Effector memory CD8-positive, alpha-beta T cell (primary cell): ENCODE data around the gene SDHAF1.
A peak's percentile ranks its signal among the peaks of the same experiment; 100 is the strongest.
"Not testable (repeated sequence)": the region's sequence is repeated elsewhere in the genome, so short reads cannot be mapped to it uniquely, and the experiment has no call there.

Experiments
- ATAC-seq: fragments of 150-1000 bp; cut with Tn5 transposase; replicated peaks from 2 replicates; pipeline ENCODE4 v1.10.0; 2021; ENCODE audit warnings: mild to moderate bottlenecking, moderate library complexity
- DNase-seq, 3 experiments: peaks; one replicate each; pipeline ENCODE4 v3.0.0; 2021
- H3K27ac Mint-ChIP-seq, 2 donors: one replicate each; pipeline ENCODE4 v1.8.0; 2022; ENCODE audit warnings: mild to moderate bottlenecking in 2 of 2, mixed read lengths in 2 of 2, moderate library complexity in 2 of 2
- H3K27me3 Mint-ChIP-seq, 2 donors: one replicate each; pipeline ENCODE4 v1.8.0; 2022; ENCODE audit warnings: mixed read lengths in 2 of 2
- H3K36me3 Mint-ChIP-seq: one replicate; pipeline ENCODE4 v1.8.0; 2022; ENCODE audit warnings: mild to moderate bottlenecking, moderate library complexity, mixed read lengths; ENCODE audit not compliant: insufficient read depth
- H3K4me1 Mint-ChIP-seq, 2 donors: one replicate each; pipeline ENCODE4 v1.8.0; 2022; ENCODE audit warnings: low read depth in 2 of 2, mixed read lengths in 2 of 2
- H3K4me3 Mint-ChIP-seq, 2 donors: one replicate each; pipeline ENCODE4 v1.8.0; 2022; ENCODE audit warnings: mild to moderate bottlenecking in 2 of 2, mixed read lengths in 2 of 2, moderate library complexity in 2 of 2
- H3K9me3 Mint-ChIP-seq, 2 donors: one replicate each; pipeline ENCODE4 v1.8.0; 2022; ENCODE audit warnings: mixed read lengths in 2 of 2
- total RNA-seq, 9 experiments: gene quantifications; one replicate each; lab custom pipeline; 2026; lab: John Stamatoyannopoulos, UW

SDHAF1 gene, protein sequence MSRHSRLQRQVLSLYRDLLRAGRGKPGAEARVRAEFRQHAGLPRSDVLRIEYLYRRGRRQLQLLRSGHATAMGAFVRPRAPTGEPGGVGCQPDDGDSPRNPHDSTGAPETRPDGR
- total RNA-seq, result 4.7 to 16.6 (median 14.2) reads per million in 9 experiments

DNA sequence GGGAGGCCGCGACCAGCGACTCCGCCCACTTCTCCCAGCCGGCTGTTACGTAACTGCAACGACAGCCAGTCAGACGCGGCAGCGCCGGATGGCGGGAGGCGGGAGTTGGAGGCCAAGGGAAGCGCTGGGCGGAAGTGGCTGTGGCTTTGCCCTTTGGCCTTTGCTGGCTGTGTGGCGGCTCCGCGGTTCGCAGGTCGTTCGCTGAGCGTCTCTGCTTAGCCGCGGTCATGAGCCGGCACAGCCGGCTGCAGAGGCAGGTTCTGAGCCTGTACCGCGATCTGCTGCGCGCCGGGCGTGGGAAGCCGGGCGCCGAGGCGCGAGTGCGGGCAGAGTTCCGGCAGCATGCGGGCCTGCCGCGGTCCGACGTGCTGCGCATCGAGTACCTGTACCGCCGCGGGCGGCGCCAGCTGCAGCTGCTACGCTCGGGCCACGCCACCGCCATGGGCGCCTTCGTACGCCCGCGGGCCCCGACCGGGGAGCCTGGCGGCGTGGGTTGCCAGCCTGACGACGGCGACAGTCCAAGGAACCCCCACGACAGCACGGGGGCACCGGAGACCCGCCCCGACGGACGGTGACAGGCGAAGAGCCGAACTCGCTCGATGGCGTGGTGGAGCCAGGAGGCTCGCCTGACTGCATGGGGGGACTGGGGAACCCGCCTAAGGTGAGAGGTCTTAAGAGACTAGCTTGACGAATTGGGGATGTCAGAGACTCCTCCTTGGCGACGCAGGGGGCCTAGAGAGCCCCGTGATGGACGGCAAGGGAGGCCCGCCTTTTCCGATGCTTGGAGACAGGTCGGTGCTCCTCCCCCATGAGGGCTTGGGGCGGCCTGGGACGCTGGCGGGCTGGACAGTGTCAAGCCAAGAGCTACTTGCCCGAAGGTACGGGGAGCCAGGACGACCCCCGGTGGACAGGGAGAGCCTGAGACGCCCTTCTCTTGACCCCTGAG, at the start of gene SDHAF1:
Gene SDHAF1, plus strand, starts transcription at position 141 of the 946 bp plus-strand sequence. Its CDS starts 87 bp downstream, at position 228.
- Mint-ChIP-seq H3K27ac (peak within 1 kb of the TSS; percentile 73 to 96), H3K36me3 (peaks cover 12% of the 10 kb centered on the region), H3K9me3 (no peaks in the 10 kb centered on the region), H3K4me1 (peaks cover 26 to 30% of the 10 kb centered on the region in 2 donors), H3K4me3 (peak within 1 kb of the TSS; percentile 90 to 95), H3K27me3 (no peaks in the 10 kb centered on the region)
- peak; percentile 86 to 87 (median 86) for DNase-seq
- peak; percentile 88 for ATAC-seq

DNA sequence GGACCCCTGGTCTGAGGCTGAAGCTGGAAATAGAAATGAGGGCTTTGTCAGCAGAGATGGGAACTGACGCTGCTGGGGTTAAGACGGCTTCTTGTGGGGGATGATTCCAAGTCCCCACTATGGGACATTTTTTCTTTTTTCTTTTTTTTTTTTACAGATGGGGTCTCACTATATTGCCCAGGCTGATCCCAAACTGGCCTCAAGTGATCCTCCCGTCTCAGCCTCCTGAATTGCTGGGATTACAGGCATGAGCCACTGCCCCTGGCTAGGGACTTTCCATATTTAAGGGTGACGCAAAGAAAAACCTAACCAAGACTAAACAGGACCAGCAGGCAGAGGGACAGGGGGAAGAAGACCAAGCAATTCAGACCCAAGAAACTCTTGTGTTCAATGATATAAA, 48.8 kb upstream of the SDHAF1 start:
- H3K4me1 Mint-ChIP-seq, result peaks cover 20 to 37% of the 10 kb centered on the region in 2 donors
- H3K27me3 Mint-ChIP-seq, result no peaks in the 10 kb centered on the region
- no peaks in the 10 kb centered on the region for H3K9me3 Mint-ChIP-seq
- peak overlapping the region; percentile 83 to 92 for H3K27ac Mint-ChIP-seq
- H3K36me3 Mint-ChIP-seq, result peaks cover 24% of the 10 kb centered on the region
- H3K4me3 Mint-ChIP-seq, result no peak overlapping the region
- no peak for ATAC-seq
- DNase-seq, result no peak

DNA sequence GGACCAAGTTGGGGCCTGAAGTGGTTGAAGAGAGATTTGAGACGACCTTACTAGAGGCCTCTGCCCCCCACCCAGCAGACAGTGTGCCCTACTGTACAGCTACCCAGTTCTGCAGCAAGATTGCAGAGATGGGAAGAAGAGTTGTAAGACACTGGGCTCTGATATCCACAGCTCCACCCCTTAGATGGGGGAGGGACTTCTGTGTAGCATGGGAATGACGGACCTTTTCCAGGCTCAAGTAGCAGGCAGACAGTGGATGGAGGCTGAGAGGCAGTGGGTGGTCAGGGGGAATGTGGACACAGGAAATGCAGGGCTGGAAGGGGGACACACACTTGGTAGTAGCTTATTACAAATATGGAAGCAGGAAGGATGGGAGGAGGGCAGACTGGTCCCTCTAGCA, 45.9 kb upstream of the SDHAF1 start:
- peaks cover 36 to 51% of the 10 kb centered on the region in 2 donors for H3K4me1 Mint-ChIP-seq
- ATAC-seq, result no peak
- peak overlapping the region; percentile 36 to 90 for H3K27ac Mint-ChIP-seq
- DNase-seq, result no peak
- H3K4me3 Mint-ChIP-seq, result no peak overlapping the region
- H3K36me3 Mint-ChIP-seq, result peaks cover 20% of the 10 kb centered on the region
- H3K27me3 Mint-ChIP-seq, result no peaks in the 10 kb centered on the region
- no peaks in the 10 kb centered on the region for H3K9me3 Mint-ChIP-seq

DNA sequence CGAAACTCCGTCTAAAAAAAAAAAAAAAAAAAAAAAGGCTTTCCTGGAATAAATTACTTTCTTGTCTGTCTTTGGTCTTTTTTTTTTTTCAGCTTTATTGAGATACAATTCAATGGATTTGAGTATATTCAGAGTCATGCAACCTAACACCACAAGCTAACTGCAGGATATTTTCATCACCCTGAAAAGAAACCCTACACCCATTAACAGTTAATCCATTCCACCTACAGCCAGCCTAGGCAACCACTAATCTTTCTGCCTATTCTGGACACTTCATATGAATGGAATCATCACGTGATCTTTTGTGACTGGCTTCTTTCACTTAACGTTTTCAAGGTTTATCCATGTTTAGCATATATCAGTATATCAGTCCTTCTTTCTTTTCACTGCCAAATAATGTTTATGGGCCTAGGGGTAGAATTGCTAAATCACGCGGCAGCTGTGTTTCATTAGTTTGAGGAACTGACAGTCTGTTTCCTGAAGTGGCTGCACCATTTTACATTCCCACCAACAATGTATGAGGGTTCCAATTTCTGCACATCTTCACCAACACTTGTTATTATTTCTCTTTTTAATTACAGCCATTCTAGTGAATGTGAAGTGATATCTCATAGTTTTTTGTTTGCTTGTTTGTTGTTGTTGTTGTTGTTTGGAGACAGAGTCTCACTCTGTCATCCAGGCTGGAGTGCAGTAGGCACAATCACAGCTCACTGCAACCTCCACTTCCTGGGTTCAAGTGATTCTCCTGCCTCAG, 38.9 kb upstream of the SDHAF1 start:
- peak overlapping the region in 1 of 2 donors; percentile 69 for H3K27ac Mint-ChIP-seq
- peaks cover 5% of the 10 kb centered on the region for H3K36me3 Mint-ChIP-seq
- H3K9me3 Mint-ChIP-seq, result no peaks in the 10 kb centered on the region
- H3K27me3 Mint-ChIP-seq, result no peaks in the 10 kb centered on the region
- H3K4me1 Mint-ChIP-seq, result peaks cover 39 to 52% of the 10 kb centered on the region in 2 donors
- no peak for DNase-seq
- peak overlapping the region in 1 of 2 donors; percentile 76 for H3K4me3 Mint-ChIP-seq
- ATAC-seq, result no peak

DNA sequence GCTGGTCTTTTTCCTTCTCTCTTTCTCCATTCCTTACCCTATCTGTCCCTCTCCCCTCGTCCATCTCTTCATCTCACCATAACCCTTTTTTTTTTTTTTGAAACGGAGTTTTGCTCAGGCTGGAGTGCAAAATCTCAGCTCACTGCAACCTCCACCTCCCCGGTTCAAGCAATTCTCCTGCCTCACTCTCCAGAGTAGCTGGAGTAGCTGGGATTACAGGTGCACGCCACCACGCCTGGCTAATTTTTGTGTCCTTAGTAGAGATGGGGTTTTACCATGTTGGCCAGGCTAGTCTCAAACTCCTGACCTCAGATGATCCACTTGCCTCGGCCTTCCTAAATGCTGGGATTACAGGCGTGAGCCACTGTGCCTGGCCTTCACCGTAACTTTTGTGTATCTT, 37.6 kb upstream of the SDHAF1 start:
- DNase-seq, H3K9me3 Mint-ChIP-seq, H3K36me3 Mint-ChIP-seq, H3K27me3 Mint-ChIP-seq, ATAC-seq: not testable (repeated sequence)
- H3K27ac Mint-ChIP-seq, result peak overlapping the region in 1 of 2 donors; percentile 58
- H3K4me3 Mint-ChIP-seq, result peak overlapping the region in 1 of 2 donors; percentile 28
- H3K4me1 Mint-ChIP-seq, result peaks cover 35 to 42% of the 10 kb centered on the region in 2 donors

DNA sequence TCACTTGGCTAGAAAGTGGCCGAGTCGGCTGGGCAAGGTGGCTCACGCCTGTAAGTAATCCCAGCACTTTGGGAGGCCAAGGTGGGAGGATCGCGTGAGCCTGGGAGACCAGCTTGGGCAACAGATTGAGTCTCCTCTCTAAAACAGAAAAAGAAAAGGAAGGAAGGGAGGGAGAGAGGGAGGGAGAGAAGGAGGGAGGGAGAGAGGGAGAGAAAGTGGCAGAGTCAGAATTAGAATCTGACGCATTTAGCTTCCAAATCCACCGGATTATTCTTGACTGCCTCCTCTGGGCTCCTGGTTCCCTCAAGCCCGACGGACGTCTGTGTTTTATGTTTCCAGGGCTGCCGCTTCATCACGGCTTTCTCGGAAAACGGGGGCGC, 36.3 kb upstream of the SDHAF1 start:
- Mint-ChIP-seq H3K9me3 (no peaks in the 10 kb centered on the region), H3K4me1 (peaks cover 25 to 30% of the 10 kb centered on the region in 2 donors), H3K4me3 (peak overlapping the region; percentile 68 to 86), H3K27me3 (no peaks in the 10 kb centered on the region), H3K27ac (no peak overlapping the region), H3K36me3 (peaks cover 4% of the 10 kb centered on the region)
- DNase-seq, result no peak
- ATAC-seq, result no peak

DNA sequence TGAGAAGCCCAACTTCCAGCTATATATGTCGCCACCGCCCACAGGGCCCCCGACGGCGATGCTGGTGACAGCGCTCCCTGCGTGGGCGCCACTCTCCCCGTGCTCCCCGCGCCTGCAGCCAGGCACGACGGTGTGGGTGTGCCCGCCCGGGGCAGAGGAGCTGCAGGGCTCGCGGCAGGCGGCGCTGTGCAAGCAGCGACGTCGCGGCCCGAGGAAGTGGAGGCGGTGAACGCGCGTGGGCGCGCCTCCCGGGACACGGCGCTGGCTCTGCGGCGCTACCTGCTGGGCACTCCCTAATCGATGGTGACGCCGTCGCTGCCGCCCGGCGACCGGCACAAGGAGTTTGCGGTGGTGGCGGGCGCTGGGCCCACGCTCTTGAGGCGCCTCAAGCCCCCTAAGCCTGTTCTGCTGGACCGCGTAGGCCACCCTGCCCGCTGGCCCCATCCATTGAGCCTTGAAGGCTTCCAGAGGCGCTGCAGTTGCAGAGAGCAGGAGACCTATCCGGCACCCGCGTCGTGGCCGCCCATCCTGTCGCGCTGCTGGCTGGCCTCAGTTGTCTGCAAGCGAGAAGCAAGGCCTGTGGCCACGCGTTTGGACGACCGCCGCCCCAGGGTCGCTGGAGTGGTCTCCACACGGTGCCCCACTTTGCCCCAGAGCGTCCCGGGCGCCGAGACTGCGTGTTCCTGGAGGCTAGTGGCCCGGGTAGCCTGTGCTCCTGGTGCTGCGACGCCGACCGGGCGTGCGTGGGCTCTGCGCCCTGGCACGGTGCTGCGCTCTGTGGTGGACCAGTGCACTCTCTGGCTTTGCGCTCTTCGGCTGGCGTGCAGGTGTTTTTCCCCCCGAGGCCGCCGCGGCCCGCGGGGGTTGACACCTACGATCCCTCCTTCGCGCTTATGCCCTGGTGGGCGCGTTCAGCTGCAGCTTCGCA, 35.7 kb upstream of the SDHAF1 start:
- Mint-ChIP-seq H3K4me3 (peak overlapping the region; percentile 68 to 86), H3K27me3 (no peaks in the 10 kb centered on the region), H3K4me1 (peaks cover 19 to 24% of the 10 kb centered on the region in 2 donors), H3K9me3 (no peaks in the 10 kb centered on the region), H3K36me3 (peaks cover 4% of the 10 kb centered on the region), H3K27ac (no peak overlapping the region)
- peak; percentile 99 for ATAC-seq
- peak; percentile 75 to 79 (median 76) for DNase-seq

DNA sequence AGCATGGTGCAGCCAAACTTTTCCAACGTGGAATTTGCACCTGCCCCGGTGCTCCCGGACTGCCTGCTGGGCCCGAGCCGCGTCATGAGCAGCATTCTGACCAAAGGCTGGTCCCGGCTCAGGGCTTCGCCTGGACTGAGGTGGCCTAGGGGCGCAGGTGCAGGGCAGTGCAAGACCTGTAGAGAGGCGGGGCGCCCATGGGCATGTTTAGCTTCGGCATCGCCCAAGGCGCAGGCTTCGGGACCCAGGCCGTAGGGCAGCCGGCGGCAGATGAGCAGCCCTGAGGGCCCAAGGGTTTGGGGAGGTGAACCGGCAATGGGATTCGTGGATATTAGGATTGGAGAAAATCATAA, 35.0 kb upstream of the SDHAF1 start:
- no peak for ATAC-seq
- H3K27ac Mint-ChIP-seq, result no peak overlapping the region

DNA sequence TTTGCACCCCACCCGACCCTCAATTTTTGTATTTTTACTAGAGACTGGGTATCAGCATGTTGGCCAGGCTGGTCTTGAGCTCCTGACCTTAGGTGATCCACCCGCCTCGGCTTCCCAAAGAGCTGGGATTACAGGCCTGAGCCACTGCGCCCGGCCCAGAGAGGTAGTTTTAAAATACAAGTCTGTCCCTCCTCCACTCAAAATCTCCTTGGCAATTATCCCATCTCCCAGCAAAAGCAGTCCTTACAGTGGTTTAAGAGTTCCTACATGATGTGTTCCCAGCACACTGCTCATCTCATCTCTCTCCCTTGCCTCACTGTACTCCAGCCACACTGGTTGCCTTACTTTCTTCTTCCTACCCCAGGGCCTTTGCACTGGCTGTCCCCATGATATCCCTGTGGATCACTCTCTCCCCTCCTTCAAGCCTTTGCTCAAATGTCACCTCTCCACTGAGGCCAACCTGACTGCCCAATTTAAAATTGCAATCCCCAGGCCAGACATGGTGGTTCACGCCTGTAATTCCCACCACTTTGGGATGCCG, 34.5 kb upstream of the SDHAF1 start:
- peak overlapping the region; percentile 4 to 86 for H3K4me3 Mint-ChIP-seq
- H3K27ac Mint-ChIP-seq, result no peak overlapping the region

More for the DNA sequence above, 35.0 kb upstream of the SDHAF1 start:
- no peak for DNase-seq
- no peaks in the 10 kb centered on the region for H3K9me3 Mint-ChIP-seq
- H3K4me1 Mint-ChIP-seq, result peaks cover 18 to 22% of the 10 kb centered on the region in 2 donors
- peaks cover 4% of the 10 kb centered on the region for H3K36me3 Mint-ChIP-seq
- no peaks in the 10 kb centered on the region for H3K27me3 Mint-ChIP-seq
- H3K4me3 Mint-ChIP-seq, result peak overlapping the region; percentile 68 to 86

DNA sequence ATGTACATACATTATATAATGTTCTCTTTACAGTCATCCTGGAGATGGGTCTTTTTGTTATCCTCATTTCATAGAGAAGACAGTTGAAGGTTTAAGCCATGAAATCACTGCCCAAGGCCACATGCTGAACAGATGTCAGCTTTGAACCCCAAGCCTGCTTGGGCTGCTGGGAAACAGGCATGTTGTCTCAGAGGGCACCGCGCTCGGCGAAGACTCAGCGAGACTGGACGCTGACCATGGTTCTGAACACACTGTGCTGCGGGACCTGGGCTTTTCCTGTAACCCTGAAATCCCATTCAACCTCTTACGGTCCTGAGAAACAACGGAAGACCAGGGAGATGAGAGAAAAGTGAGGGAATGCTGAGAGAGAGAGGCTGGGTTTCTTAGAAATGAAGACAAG, 31.5 kb upstream of the SDHAF1 start:
- Mint-ChIP-seq H3K27ac (no peak overlapping the region), H3K4me1 (peaks cover 18 to 21% of the 10 kb centered on the region in 2 donors), H3K4me3 (no peak overlapping the region), H3K36me3 (peaks cover 4% of the 10 kb centered on the region), H3K9me3 (no peaks in the 10 kb centered on the region), H3K27me3 (no peaks in the 10 kb centered on the region)
- DNase-seq, result peak; percentile 24 to 34 (median 32)
- no peak for ATAC-seq

More for the DNA sequence above, 34.5 kb upstream of the SDHAF1 start:
- Mint-ChIP-seq H3K9me3 (no peaks in the 10 kb centered on the region), H3K4me1 (peaks cover 14 to 18% of the 10 kb centered on the region in 2 donors), H3K36me3 (peaks cover 4% of the 10 kb centered on the region), H3K27me3 (no peaks in the 10 kb centered on the region)
- DNase-seq (no peak), ATAC-seq (no peak)

DNA sequence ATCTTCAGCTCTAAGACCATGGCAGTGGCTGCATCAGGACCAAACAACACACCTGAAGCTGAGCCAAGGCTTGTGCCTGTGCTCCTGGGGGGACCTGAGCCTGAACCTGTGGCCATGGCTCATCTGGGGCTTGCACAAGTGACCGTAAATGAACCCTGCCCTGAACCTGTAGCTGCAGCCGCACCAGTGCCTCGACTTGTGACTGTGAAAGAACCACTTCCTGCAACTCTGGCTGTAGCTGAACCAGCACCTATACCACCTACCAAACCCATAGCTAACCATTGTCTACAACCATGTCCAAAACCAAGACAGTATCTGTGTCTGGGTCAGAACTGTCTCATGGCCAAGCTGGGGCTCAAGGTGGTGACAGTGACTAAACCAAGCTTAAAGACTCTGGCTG, 28.2 kb upstream of the SDHAF1 start:
- Mint-ChIP-seq H3K36me3 (peaks cover 4% of the 10 kb centered on the region), H3K4me3 (peak overlapping the region; percentile 38 to 60), H3K4me1 (peaks cover 17 to 19% of the 10 kb centered on the region in 2 donors), H3K27ac (no peak overlapping the region), H3K9me3 (no peaks in the 10 kb centered on the region), H3K27me3 (no peaks in the 10 kb centered on the region)
- DNase-seq (peak in 1 of 3 experiments; percentile 18), ATAC-seq (peak; percentile 91)

DNA sequence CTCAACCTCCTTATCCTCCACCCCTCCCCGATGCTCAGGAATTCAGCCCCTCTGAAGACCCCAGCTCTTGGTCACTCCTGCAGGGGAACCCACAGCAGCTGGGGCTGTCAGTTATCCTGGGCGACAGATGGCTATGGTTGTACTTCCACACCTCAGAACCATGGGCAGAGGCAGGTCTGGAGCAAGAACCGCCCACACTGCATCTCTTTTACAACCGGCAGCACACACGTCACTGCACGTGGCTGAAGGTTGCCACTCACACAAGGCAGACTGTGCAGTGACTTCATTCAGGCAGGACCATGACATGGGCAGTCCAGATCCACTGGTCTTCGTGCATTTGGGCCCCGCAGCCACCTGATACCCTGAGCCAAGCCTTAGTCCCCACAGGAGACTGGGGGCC, 21.5 kb upstream of the SDHAF1 start:
- peaks cover 0 to 21% of the 10 kb centered on the region in 2 donors for H3K27me3 Mint-ChIP-seq
- no peaks in the 10 kb centered on the region for H3K9me3 Mint-ChIP-seq
- no peak overlapping the region for H3K27ac Mint-ChIP-seq
- ATAC-seq (no peak), DNase-seq (no peak)
- H3K4me1 Mint-ChIP-seq, result peaks cover 7 to 10% of the 10 kb centered on the region in 2 donors
- no peak overlapping the region for H3K4me3 Mint-ChIP-seq
- H3K36me3 Mint-ChIP-seq, result peaks cover 4% of the 10 kb centered on the region
